Measurements from ENCODE around the gene GALNT9.
A peak's percentile ranks its signal among the peaks of the same experiment; 100 is the strongest.

Gene GALNT9

DNA sequence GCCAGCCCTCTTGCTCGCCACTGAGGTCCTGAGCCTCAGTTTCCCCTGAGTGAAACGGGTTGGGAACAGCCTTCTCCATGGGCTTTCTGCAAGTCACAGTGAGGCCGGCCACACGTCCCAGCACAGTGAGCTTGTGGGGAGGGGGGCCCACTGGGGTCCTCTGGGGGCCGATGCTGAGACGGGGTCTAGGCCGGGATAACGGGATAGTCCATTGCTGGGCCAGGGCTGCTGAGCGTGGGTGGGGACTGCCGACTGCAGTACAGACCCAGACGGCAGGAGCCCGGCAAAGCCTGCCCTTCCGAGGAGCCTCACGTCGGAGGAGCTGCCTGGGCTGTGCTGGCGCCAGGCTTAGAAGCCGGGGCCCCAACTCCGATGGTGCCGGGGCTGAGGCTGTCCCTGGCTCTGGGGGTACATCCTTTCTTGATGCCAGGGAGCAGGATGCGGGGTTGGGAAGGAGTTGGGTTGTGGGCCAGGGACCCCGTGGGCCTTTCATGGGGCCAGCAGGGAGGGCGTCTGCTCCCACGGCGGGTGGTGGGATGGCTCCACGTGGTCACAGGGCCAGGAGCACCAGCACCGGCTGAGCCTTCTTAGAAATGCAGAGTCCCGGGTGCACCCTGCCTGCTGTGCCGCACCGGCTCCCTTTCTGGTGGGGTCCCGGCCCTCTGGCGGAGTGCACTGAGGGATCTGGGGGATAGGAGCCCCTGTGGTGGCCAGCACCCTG, 160.9 kb downstream of the GALNT9 start:
- no peak for DNase-seq (ENCODE audit: low read depth)

DNA sequence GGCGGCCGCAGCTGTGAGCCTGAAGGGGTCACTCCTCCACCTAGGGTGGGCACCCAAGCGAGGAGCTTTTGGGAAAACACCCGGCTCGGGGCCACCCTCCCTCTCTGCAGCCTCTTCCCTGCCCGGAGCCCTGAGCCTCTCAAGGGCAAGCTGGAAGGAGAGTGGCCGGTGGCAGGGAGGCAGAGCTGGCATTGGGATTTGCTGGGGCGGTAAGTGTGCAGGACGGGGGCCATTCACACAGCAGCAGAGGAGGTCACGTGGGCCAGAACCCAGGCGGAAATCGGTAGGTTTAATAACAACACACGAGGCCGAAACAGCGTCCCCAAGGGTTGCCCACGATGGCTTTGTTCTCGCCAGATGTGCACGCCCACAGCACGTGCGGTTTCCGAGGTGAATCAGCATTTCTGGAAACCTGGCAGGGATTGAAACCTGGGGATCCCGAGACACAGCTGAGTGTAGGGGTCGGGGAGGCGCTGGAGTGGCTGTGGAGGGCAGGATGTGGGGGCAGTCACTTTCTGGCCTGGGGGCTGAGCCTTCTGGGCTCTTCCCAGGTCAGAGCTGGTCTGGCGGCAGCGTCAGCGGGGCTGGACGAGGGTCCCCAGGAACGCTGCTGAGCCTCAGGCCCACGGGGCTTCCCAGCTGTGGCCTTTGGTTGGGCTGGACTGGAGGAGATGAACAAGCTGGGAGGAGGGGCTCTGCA, 161.6 kb downstream of the GALNT9 start:
- no peak for DNase-seq (ENCODE audit: low read depth)

DNA sequence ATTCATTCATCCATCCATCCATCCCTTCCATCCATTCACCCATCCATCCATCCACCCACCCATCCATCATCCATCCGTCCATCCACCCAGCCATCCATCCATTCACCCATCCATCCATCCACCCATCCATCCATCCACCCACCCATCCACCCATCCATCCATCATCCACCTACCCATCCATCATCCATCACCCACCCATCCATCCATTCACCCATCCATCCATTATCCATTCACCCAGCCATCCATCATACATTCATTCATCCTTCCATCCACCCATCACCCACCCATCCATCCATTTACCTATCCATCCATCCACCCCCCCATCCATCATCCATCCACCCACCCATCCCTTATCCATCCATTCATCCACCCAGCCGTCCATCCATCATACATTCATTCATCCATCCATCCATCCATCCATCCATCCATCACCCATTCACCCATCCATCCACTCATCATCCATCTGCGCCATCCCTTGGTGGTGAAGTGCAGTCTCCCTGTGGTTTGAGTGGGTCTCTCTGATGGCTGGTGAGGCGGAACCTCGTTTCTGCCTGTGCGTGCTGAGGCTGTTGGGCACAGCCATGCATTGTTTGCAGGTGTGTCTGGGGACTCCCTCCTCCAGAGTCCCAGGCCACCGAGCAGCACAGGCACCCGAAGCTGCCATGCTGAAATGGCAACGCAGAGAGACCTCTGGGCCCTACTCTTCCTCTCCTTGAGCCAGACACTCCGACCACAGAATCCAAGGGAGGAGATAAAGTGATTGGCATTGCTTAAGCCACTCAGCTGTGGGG, 162.4 kb downstream of the GALNT9 start:
- DNase-seq (ENCODE audit: low read depth), result no peak

DNA sequence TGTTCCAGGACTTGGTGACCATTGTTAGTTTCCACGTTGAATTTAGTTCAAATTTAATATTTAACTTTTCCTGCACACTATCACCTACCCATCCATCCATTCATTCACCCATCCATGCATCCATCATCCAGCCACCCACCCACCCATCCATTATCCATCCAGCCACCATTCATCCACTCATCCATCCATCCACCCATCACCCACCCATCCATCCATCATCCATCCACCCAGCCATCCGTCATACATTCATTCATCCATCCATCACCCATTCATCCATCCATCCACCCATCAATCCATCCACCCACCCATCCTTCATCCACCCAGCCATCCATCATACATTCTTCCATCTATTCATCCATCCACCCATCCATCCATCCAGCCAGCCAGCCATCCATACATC, 163.3 kb downstream of the GALNT9 start:
- DNase-seq (ENCODE audit: low read depth), result no peak

DNA sequence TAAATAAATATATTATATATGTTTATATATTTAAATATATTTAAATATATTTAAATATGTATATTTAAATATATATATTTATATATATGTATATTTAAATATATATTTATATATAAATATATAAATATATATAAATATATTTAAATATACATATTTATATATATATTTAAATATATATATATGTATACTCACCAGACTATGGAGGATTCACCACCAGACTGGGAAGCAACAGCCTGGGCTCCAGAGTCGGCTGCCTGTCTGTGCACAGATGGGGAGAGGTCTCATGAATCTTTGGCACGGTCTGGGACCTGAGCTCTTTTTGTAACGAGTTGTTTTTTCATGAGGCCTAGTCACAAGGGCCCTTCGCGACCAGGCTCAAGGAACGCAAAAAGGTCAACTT, 163.8 kb downstream of the GALNT9 start:
- DNase-seq (ENCODE audit: low read depth), result no peak

DNA sequence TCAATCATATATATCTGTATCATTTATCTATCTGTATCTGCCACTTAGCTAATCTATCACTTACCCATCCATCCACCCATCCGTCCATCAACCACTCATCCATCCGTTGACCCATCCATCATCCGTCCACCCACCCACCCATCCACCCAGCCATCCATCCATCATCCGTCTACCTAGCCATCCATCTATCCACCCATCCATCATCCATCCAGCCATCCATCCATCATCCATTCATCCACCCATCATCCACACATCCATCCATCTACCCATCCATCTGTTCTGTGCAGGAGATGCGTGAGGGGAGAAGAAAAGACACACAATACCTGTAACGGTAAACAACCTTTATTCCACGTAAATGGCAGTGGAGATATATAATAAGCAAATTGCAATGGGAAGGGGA, 165.0 kb downstream of the GALNT9 start:
- DNase-seq (ENCODE audit: low read depth), result no peak

DNA sequence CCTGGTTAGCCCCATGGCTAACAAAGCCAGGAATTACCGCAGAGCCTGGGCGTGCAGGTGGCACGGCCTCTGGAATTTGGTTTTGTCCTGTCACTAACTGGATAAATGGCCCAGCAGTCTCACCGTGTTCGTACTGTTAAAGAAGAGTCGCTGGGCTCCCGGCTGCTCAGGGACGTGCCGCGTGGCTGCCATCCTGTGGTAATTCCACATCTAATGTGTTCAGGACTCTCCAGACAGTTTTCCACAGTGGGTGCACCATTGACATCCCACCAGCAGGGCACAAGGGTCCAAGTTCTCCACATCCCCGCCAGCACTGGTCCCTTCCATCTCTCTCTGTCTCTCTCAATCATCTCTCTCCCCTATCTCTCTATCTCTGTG, 165.5 kb downstream of the GALNT9 start:
- DNase-seq (ENCODE audit: low read depth), result no peak

DNA sequence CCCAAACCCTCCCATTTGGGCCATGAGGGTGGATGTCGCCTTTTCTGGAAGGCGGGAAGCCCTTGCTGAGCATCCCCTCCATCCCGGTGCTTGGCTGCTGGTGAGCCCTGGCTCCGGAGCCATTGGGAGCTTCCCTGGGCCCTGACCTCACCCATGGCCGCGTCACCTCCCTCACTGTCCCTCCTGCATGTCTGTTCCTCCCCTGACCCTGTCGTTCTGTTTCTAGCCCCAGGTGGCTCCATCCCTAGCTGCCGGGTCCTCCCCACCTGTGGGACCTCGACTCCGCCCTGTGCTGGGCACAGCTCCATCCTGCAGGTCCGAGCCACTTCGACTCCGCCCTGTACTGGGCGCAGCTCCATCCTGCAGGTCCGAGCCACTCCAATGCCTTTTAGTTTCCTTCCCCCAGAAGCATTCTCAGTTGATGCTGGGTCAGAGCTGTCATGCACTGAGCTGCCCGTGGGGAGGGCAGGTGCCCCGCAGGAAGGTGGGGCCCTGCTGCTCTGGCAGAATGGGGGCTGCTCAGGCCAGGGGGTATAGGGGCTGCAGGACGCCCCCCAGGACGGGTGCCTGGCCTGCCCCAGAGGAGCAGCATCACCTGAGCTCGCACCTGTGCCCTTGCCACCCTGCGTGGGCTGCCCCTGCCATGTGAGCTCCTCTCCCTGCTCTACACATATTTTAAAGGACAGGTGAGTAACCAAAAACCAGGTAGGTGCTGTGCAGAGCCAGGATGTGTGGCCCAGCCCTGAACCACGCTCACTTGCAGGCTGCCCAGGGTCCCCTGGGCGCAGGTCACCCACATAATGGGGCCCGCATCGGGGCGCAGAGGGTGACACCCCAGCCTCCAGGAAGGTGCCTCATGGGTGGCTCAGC, 166.1 kb downstream of the GALNT9 start:
- no peak for DNase-seq (ENCODE audit: low read depth)

DNA sequence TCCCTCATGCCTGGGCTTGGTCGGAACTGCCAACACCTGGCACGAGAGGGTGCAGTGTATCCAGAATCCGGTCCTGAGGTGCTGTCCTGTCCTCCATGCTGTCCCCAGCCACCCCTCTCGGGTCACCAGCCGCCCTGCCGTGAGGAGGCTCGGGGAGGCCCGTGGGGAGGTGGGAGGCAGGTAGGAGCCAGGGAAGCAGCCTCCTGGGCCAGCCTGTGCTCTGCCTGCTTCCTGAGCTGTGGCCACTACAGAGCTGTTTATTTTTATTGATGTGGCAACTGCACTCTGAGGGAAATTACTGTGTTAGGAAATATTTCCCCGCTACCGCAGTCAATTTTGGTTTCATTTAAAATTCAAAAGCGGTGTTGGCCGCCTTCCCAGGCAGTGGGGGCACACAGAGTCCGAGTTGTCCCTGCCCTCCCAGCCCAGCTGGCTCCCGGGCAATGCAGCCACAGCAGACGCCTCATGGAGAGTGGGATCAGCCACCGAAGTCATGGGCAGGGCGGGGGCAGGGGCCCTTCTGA, 166.8 kb downstream of the GALNT9 start:
- peak; percentile 79 for DNase-seq (ENCODE audit: low read depth)

DNA sequence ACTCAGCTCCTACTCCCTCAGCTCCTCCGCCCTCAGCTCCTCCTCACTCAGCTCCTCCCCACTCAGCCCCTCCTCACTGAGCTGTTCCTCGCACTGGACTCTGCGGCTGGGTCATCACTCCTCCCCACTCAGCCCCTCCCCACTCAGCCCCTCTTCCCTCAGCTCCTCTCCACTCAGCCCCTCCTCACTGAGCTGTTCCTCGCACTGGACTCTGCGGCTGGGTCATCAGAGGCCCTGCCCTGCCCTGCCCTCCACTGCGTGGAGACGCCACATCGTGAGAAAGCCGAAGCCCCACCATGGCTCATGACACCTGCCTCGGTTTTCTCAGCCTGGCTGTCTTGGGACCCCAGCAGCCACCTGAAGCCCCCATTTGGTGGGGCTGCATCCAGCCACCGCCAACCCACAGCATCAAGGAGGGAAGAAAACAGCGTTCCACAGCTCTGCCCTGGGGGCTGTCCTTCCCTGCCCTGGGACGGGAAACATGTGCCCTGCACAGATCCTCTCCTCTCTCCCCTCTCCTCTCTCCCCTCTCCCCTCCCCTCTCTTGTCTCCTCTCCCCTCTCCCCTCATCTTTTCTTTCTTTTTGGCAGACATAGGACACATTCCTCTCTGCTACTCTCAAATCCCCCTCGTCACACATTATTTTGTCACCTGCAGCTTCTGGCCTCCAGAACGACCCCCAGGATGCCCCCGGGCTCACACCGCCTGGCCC, 167.4 kb downstream of the GALNT9 start:
- no peak for DNase-seq (ENCODE audit: low read depth)

DNA sequence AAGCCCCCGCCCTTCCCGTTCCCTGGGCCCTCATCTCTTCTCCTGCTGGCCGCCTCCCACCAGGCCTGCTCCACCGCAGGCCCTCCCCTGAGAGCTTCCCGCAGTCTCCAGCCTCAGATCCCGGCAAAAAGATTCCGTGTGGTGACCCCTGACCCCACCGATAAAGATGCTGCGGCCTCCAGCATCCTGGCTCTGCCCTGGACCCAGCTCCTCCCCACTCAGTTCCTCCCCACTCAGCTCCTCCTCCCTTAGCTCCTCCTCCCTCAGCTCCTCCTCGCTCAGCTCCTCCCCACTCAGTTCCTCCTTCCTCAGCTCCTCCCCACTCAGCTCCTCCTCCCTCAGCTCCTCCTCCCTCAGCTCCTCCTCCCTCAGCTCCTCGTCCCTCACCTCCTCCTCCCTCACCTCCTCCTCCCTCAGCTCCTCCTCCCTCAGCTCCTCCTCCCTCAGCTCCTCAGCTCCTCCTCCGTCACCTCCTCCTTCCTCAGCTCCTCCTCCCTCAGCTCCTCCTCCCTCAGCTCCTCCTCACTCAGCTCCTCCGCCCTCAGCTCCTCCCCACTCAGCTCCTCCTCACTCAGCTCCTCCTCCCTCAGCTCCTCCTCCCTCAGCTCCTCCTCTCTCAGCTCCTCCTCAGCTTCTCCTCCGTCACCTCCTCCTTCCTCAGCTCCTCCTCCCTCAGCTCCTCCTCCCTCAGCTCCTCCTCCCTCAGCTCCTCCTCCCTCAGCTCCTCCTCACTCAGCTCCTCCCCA, 168.2 kb downstream of the GALNT9 start:
- no peak for DNase-seq (ENCODE audit: low read depth)

DNA sequence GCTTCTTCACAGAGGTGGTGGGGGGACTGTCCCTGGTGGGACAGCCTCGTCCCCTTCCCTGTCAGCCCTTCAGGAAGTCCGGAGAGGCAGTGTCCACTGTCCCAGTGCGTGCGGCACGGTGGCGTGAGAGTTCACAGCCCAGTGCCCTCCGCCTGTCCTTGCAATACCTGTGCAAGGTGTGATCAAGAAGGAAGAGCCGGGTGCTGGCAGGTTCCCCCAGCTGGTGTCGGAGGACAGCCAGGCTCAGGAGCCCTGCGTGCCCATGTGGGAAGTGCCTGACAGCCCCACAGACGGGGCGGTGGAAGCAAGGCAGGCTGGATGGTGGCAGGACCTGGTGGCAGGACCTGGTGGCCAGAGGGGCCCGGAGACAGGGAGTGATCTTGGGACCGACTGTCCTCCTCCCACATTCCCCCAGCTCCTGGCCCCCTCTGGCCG, 168.8 kb downstream of the GALNT9 start:
- no peak for DNase-seq (ENCODE audit: low read depth)

DNA sequence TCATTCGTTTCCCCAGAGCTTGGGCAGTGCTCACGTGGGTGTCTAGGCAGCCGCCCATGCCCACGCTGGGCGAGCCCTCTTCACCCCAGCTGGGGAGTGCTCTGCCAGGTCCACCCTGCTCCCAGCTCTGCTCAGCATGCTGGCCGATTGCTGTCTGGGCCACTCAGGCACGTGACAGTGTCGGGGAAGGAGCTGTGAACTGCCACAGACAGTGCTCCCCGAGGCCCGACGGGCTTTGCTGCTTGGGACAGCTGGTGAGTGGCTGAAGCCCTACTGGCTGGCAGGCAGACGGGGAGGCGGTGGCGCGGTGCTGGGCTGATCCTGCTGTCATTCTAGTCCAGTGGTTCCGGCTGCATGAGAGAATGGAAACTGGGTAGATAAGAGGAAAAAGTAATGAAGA, 169.4 kb downstream of the GALNT9 start:
- no peak for DNase-seq (ENCODE audit: low read depth)

DNA sequence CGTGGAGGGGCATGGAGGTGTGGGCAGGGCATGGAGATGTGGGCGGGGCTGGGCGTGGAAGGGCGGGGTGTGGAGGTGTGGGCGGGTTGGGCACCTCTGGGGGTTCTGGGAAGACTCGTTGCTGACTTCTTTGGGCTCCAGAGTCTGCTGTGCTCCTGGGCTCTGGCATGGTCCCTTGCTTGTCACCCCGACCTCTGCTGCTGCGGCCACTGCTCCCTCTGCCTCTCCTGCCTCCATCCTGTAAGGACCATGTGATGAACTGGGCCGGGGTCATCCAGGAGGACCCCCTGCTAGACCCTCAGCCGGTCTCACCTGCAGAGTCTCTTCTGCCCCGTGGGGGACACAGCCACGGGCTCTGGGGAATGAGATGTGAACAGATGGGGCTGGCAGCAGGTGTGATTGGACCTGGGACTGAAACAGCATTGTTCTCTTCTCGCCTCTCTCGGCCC, 169.8 kb downstream of the GALNT9 start:
- no peak for DNase-seq (ENCODE audit: low read depth)

DNA sequence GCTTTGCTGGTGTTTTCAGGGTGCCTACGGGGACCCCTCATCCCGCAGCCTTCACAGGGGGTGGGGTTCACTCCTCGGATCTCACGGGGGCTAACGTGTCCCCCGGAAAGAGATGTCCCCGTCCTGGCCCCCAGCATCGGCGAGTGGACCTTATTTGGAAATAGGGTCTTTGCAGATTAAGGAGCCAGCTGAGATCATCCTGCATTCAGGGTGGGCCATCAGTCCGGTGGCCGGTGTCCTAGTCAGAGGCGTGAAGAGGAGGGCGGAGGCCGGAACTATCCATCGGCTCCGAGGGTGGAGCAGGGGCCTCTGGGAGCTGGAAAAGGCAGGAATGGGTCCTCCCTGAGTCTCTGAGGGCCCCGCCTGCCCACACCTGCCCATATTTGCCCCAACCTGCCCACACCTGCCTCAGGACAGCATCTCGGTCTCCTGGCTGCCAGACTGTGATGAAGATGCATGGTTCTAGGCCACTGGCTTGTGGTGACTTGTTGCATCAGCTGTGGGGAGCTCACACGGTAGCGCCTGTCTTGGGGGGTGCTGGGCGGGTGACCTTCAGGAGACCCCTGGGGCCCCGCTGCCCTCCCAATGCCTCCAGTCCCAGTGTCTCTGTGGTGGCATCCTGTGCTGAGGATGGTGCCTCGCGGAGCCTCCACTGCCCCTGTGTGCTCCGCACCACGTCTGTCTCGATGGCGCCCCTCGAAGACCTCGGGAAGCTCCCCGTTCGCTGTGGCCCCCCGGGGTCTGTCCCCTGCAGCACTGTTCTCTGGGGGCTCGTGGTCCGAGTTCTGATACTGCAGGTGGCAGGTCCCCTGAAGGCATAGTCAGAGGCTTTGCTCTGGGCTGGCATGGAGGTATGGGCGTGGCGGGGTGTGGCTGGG, 170.5 kb downstream of the GALNT9 start:
- no peak for DNase-seq (ENCODE audit: low read depth)

DNA sequence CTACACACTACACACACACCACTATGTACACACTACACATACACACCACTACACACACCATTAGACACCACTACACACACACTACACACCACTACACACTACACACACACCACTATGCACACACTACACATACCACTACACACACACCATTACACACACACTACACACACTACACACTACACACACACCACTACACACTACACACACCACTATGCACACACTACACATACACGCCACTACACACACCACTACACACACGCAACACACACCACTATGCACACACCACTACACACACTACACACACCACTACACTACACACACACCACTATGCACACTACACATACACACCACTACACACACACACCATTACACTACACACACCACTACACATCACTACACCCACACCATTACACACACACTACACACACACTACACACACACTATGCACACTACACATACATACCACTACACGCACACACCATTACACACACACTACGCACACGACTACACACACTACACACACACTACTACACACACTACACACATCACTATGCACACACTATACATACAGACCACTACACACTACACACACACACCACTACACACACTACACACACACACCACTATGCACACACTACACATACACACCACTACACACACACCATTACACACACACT, 171.5 kb downstream of the GALNT9 start:
- DNase-seq (ENCODE audit: low read depth), result no peak

DNA sequence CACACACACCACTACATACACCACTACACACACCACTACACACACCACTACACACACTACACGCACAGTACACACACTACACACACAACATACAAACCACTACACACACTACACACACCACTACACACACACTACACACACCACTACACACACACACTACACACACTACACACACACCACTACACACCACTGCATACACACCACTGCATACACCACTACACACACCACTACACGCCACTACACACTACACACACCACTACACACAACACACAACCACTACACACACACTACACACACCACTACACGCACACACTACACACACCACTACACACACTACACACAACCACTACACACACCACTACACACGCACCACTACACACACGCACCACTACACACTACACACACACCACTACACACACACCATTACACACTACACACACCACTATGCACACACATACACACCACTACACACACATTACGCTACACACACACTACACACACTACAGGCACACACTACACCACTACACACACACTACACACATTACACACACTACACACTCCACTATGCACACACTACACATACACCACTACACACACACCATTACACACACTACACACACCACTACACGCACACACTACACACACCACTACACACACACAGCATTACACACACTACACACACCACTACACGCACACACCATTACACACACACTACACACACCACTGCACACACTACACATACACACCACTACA, 172.6 kb downstream of the GALNT9 start:
- DNase-seq (ENCODE audit: low read depth), result no peak
